Muscle of leg (tissue), 11 donors: ENCODE data around the gene CYP2C18. TPM values are rescaled to one million over a fixed set of nuclear protein-coding genes. Genes with fewer than 3 reads are reported as not detected.
"Not testable (repeated sequence)": the region's sequence is repeated elsewhere in the genome, so short reads cannot be mapped to it uniquely, and the experiment has no call there.

ENCODE experiments used
- DNase-seq: peaks from one replicate; pipeline ENCODE4 v3.0.0; 2013
- H3K27ac ChIP-seq: one replicate; pipeline ENCODE4 v1.5.1; 2013; ENCODE audit warnings: mild to moderate bottlenecking, low read length, control low read depth
- H3K27me3 ChIP-seq: one replicate; pipeline ENCODE4 v1.6.1; 2013; ENCODE audit warnings: low read length; ENCODE audit not compliant: control insufficient read depth, insufficient read depth
- H3K36me3 ChIP-seq: one replicate; pipeline ENCODE4 v1.6.1; 2013; ENCODE audit warnings: low read length; ENCODE audit not compliant: control insufficient read depth, insufficient read depth
- H3K4me1 ChIP-seq: one replicate; pipeline ENCODE4 v1.6.1; 2013; ENCODE audit warnings: low read length; ENCODE audit not compliant: control insufficient read depth, insufficient read depth
- H3K4me3 ChIP-seq: one replicate; pipeline ENCODE4 v1.5.1; 2013; ENCODE audit warnings: low read length, control low read depth
- H3K9me3 ChIP-seq: replicated peaks from 2 replicates; pipeline ENCODE4 v1.6.1; 2013; ENCODE audit warnings: low read depth, low read length; ENCODE audit not compliant: control insufficient read depth
- WGBS: methylation state at CpG from one replicate; pipeline ENCODE4 v1.1.5; 2013; ENCODE audit warnings: missing lambda C conversion rate; ENCODE audit not compliant: insufficient coverage; 5-methylcytosine and 5-hydroxymethylcytosine counted together
- polyA plus RNA-seq, 8 donors: library from polyadenylated mRNA; unstranded; fragments of 120-200 nt; gene quantifications; one replicate each; pipeline versions ENCODE4 v1.2.1 to v1.2.3, GENCODE V29; 2013; ENCODE audit warnings: inconsistent platforms in 1 of 8, low replicate concordance in 1 of 8; ENCODE audit not compliant: insufficient read length in 8 of 8, insufficient read depth in 1 of 8
- total RNA-seq: library from RNA; stranded (reverse); fragments of 120-200 nt; gene quantifications from one replicate; pipeline ENCODE4 v1.2.4, GENCODE V29; 2013

Gene CYP2C18
- total and polyA plus RNA-seq, 9 donors, result 0.10 to 4.0 (median 0.86) TPM; not detected in 6

GRCh38 chr10:94738588-94738987 is 55.1 kb downstream of the CYP2C18 start:
- no CpG with 5 or more reads among the region's 2 CpGs for WGBS
- peaks cover 12% of the 10 kb centered on the region for H3K9me3 ChIP-seq
- no peaks in the 10 kb centered on the region for H3K36me3 ChIP-seq
- H3K4me3 ChIP-seq, result no peak overlapping the region
- H3K27ac ChIP-seq, result no peak overlapping the region
- no peak for DNase-seq
- no peaks in the 10 kb centered on the region for H3K4me1 ChIP-seq
- no peaks in the 10 kb centered on the region for H3K27me3 ChIP-seq

DNA sequence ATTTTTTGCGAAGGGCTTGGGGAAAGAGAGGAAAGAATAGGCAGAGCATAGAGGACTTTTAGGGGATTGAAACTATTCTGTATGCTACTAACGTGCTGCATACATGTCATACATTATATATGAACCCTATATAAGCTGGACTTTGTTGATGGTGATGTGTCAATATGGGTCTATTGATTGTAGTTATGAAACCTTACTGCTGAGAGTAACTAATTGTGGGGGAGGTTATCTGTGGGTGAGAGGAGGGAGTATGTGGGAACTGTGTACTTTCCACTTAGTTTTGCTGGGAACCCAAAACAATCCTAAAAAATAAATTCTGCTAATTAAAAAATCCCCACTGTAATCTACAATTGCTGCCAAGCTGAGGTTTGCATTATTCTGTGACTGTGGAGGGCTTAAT is 63.6 kb downstream of the CYP2C18 start:
- Histone ChIP-seq H3K27me3 (no peaks in the 10 kb centered on the region), H3K4me1 (no peaks in the 10 kb centered on the region)
- no CpG with 5 or more reads among the region's 2 CpGs for WGBS

DNA sequence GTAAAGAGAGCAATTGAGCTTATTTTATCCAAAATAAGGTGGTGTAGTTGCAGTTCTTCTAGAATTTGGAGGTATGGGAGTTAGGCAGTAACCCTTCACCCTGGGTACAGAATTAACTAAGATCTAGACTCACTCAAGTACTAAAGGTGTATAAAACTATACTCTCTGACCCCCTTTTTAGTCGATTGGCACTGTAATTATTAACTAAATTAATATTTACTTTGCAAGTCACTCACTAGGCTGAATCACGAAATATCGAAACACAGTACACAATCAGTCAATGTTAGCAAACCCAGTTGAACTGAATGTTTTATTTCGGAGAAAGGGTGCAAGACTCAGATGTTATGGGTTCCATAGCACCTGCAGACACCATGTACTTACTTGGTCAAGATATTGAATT is 64.3 kb downstream of the CYP2C18 start:
- DNase-seq, result no peak
- Histone ChIP-seq H3K4me3 (no peak overlapping the region), H3K27me3 (no peaks in the 10 kb centered on the region), H3K27ac (no peak overlapping the region), H3K36me3 (no peaks in the 10 kb centered on the region), H3K4me1 (no peaks in the 10 kb centered on the region), H3K9me3 (peaks cover 12% of the 10 kb centered on the region)
- WGBS, result no CpG with 5 or more reads among the region's 4 CpGs

More for the DNA sequence above, 63.6 kb downstream of the CYP2C18 start:
- Histone ChIP-seq H3K9me3 (peaks cover 16% of the 10 kb centered on the region), H3K36me3 (no peaks in the 10 kb centered on the region), H3K4me3 (no peak overlapping the region), H3K27ac (no peak overlapping the region)
- DNase-seq, result no peak

DNA sequence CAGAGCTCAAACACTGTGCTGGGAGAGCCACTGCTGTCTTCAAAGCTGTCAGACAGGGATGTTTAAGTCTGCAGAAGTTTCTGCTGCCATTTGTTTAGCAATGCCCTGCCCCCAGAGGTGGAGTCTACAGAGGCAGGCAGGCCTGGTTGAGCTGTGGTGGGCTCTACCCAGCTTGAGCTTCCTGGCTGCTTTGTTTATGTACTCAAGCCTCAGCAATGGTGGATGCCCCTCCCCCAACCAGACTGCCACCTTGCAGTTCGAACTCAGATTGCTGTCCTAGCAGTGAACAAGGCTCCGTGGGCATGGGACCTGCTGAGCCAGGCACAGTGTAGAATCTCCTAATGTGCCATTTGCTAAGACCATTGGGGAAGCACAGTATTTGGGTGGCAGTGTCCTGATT is 74.4 kb downstream of the CYP2C18 start:
- Histone ChIP-seq H3K36me3 (no peaks in the 10 kb centered on the region), H3K27me3 (no peaks in the 10 kb centered on the region), H3K4me1 (no peaks in the 10 kb centered on the region), H3K9me3 (peaks cover 6% of the 10 kb centered on the region), H3K4me3 (no peak overlapping the region), H3K27ac (no peak overlapping the region)
- 57% methylated on average over 2 of the region's 2 CpGs for WGBS
- no peak for DNase-seq

DNA sequence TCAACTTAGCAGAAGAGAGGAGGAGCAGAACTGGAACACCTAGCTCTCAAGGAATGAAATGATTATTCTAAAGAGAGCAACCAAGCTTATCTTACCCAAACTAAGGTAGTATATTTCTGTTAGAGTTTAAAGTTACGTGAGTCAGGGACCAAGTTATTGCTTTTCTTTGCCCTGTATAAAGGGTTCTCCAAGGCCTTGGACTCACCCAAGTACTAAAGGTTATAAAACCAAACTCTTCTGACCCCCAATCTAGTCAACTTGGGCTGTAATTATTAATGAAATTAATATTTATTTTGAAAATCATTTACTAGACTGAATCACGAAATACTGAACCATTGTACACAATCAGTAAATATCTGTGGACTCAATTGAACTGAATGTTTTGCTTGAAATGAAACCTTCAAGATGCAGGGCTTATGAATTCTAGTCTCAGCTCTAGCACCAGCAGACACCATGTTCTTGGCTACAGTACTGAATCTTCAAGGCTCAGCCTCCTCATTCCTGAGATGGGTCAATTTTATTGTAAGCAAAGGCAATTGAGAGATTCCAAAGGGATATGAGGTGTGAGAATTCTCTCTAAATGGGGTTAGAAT is 77.2 kb downstream of the CYP2C18 start:
- no peak for DNase-seq
- H3K27me3 ChIP-seq, result no peaks in the 10 kb centered on the region
- no peak overlapping the region for H3K27ac ChIP-seq
- H3K4me1 ChIP-seq, result no peaks in the 10 kb centered on the region
- no peak overlapping the region for H3K4me3 ChIP-seq
- no peaks in the 10 kb centered on the region for H3K36me3 ChIP-seq
- H3K9me3 ChIP-seq, result peaks cover 7% of the 10 kb centered on the region
- no CpG with 5 or more reads among the region's 2 CpGs for WGBS

DNA sequence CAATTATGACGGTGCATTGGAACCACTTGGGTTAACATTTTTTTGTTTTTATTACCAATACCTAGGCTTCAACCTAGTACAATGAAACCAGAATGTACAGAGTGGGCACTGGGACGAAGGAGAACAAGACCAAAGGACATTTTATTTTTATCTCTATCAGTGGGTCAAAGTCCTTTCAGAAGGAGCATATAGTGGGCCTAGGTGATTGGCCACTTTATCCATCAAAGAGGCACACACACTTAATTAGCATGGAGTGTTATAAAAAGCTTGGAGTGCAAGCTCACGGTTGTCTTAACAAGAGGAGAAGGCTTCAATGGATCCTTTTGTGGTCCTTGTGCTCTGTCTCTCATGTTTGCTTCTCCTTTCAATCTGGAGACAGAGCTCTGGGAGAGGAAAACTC is 78.9 kb downstream of the CYP2C18 start, which contains the start of gene CYP2C19:
TSS of gene CYP2C19 (plus strand) at position 289 of the 400 bp plus-strand sequence. CDS start at position 314, 25 bp downstream.
- Histone ChIP-seq H3K4me1 (no peaks in the 10 kb centered on the region), H3K4me3 (no peak within 1 kb of the TSS), H3K27ac (no peak within 1 kb of the TSS), H3K27me3 (no peaks in the 10 kb centered on the region), H3K9me3 (peaks cover 10% of the 10 kb centered on the region), H3K36me3 (no peaks in the 10 kb centered on the region)
- DNase-seq, result no peak
- WGBS, result no CpG with 5 or more reads among the region's 3 CpGs

GRCh38 chr10:94775425-94775824 is 91.9 kb downstream of the CYP2C18 start:
- H3K27ac ChIP-seq, H3K4me3 ChIP-seq, H3K4me1 ChIP-seq, DNase-seq, H3K27me3 ChIP-seq, H3K9me3 ChIP-seq, H3K36me3 ChIP-seq: not testable (repeated sequence)
- 92% methylated on average over 4 of the region's 6 CpGs for WGBS

DNA sequence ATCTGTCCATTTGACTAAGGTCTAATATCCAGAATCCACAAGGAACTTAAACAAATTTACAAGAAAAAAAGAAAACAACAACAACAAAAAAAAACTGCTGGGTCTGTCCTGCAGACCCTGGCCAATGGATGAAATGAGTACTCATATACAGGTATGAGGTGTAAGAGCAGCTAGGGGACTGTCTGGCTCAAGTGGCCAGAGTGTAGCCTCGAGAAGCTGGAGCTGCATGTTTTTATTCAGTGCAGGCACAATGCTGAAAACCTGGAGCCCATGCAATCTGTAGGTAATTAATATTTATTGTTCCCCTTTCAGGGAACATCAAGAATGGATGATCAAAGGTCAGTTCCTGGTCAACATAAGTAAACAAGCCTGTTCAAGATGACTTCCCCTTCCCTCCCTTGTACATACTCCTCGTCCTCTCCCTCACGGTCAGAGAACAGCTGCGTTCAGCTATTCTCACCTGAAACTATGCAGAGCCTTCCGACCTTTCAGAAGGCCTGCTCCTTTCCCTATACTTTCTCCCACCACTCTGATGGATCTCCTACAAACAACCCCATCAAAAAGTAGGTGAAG is 94.4 kb downstream of the CYP2C18 start:
- Histone ChIP-seq H3K4me1 (no peaks in the 10 kb centered on the region), H3K4me3 (no peak overlapping the region), H3K36me3 (no peaks in the 10 kb centered on the region), H3K27me3 (no peaks in the 10 kb centered on the region), H3K27ac (no peak overlapping the region), H3K9me3 (no peaks in the 10 kb centered on the region)
- DNase-seq, result no peak
- 69% methylated on average over 4 of the region's 5 CpGs for WGBS

GRCh38 chr10:94780844-94781243 is 97.3 kb downstream of the CYP2C18 start:
- Histone ChIP-seq H3K27ac (no peak overlapping the region), H3K36me3 (no peaks in the 10 kb centered on the region), H3K4me3 (no peak overlapping the region), H3K9me3 (no peaks in the 10 kb centered on the region), H3K4me1 (no peaks in the 10 kb centered on the region), H3K27me3 (no peaks in the 10 kb centered on the region)
- WGBS, result no CpG with 5 or more reads among the region's 1 CpG
- no peak for DNase-seq

DNA sequence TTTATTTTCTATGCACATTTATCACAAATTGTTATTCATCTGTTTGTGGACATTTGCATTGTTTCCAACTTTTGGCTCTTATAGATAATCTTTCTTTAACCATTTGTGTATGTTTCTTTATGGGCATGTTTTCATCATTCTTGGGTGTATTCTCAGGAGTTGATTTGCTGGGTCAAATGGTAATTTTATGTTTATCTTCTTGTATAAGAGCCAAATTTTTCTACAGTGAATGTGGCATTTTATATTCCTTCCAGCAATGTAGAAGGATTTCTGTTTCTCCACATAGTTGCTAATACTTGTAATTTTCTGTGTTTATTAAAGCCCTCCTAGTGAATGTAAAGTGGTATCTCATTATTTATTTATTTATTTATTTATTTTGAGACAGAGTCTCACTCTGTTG is 100.7 kb downstream of the CYP2C18 start:
- Histone ChIP-seq H3K27me3 (no peaks in the 10 kb centered on the region), H3K36me3 (no peaks in the 10 kb centered on the region), H3K4me3 (no peak overlapping the region), H3K4me1 (no peaks in the 10 kb centered on the region), H3K27ac (no peak overlapping the region), H3K9me3 (peaks cover 6% of the 10 kb centered on the region)
- no peak for DNase-seq

DNA sequence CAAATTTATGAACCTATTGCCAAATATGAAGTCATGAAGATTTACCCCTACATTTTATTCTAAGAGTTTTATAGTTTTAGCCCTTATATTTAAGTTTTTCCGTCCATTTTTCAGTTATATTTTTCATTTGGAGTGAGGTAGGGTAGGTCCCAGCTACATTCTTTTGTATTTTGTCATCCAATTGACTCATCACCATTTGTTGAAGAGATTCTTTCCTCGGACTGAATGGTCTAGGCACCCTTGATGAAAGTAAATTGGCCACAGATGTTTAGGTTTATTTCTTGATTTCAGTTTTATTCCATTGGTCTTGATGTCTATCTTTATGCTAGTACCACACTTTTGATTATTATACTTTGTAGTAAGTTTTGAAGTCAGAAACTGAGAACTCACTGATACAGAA is 101.7 kb downstream of the CYP2C18 start:
- H3K4me1 ChIP-seq, result no peaks in the 10 kb centered on the region
- H3K9me3 ChIP-seq, result peaks cover 6% of the 10 kb centered on the region
- no peak overlapping the region for H3K27ac ChIP-seq
- H3K4me3 ChIP-seq, result no peak overlapping the region
- no peaks in the 10 kb centered on the region for H3K36me3 ChIP-seq
- DNase-seq, result no peak
- H3K27me3 ChIP-seq, result no peaks in the 10 kb centered on the region
- no CpG with 5 or more reads among the region's 2 CpGs for WGBS
